Measurements from ENCODE around the gene WNT1. TPM values are rescaled to one million over a fixed set of nuclear protein-coding genes. Genes with fewer than 3 reads are reported as not detected.

The WNT1 gene
- polyA plus RNA-seq, 1 donor from 2014 or later = not detected

GRCh38 chr12:49027846-49028555 is 49.9 kb downstream of the WNT1 start (continued):
- no peak for TF ChIP-seq POLR2AphosphoS5 (IDR thresholded peaks at IDR 0.05)

GRCh38 chr12:49028666-49029275 is 50.6 kb downstream of the WNT1 start:
- H3K79me2 ChIP-seq (replicated peaks; ENCODE audit: insufficient read depth, low read length) = no peaks in the 10 kb centered on the region
- H3K9me3 ChIP-seq (ENCODE audit: low read length) = no peaks in the 10 kb centered on the region
- H3K27me3 ChIP-seq (ENCODE audit: insufficient read depth, low read depth, low read length) = no peaks in the 10 kb centered on the region
- no peaks in the 10 kb centered on the region for H3K36me3 ChIP-seq (ENCODE audit: insufficient read depth, low read length)
- no peak overlapping the region for H3K4me3 ChIP-seq (ENCODE audit: low read length)
- H3F3A ChIP-seq (ENCODE audit: insufficient read depth, low read length, poor library complexity, severe bottlenecking) = no peaks in the 10 kb centered on the region
- no peak for TF ChIP-seq POLR2AphosphoS5 (IDR thresholded peaks at IDR 0.05)
- H3K9ac ChIP-seq (ENCODE audit: low read length) = no peak overlapping the region
- no peaks in the 10 kb centered on the region for H4K20me1 ChIP-seq (ENCODE audit: insufficient read depth)
- no peak overlapping the region for H3K27ac ChIP-seq (ENCODE audit: low read length)
- no peak overlapping the region for H2AFZ ChIP-seq (ENCODE audit: low read depth, low read length)
- no peaks in the 10 kb centered on the region for H3K9me2 ChIP-seq (ENCODE audit: insufficient read depth, low read length)
- no peak overlapping the region for H3K4me2 ChIP-seq (ENCODE audit: low read length)

- Histone ChIP-seq H3K9me3 (ENCODE audit: low read length) (no peaks in the 10 kb centered on the region), H3K36me3 (ENCODE audit: insufficient read depth, low read length) (no peaks in the 10 kb centered on the region), H4K20me1 (ENCODE audit: insufficient read depth) (no peaks in the 10 kb centered on the region), H3K4me2 (ENCODE audit: low read length) (no peak overlapping the region), H3K9ac (ENCODE audit: low read length) (no peak overlapping the region), H3F3A (ENCODE audit: insufficient read depth, low read length, poor library complexity, severe bottlenecking) (no peaks in the 10 kb centered on the region), H3K27me3 (ENCODE audit: insufficient read depth, low read depth, low read length) (no peaks in the 10 kb centered on the region), H2AFZ (ENCODE audit: low read depth, low read length) (no peak overlapping the region), H3K9me2 (ENCODE audit: insufficient read depth, low read length) (no peaks in the 10 kb centered on the region), H3K4me3 (ENCODE audit: low read length) (no peak overlapping the region), H3K79me2 (replicated peaks; ENCODE audit: insufficient read depth, low read length) (no peaks in the 10 kb centered on the region), H3K27ac (ENCODE audit: low read length) (no peak overlapping the region)
- no peak for TF ChIP-seq MXI1 (conservative IDR thresholded peaks at IDR 0.05; ENCODE audit: poor library complexity, severe bottlenecking)
- no peak for TF ChIP-seq CTCF (IDR thresholded peaks at IDR 0.05; ENCODE audit: poor library complexity, severe bottlenecking)
Measured at GRCh38 chr12:49030119-49030518, 52.0 kb downstream of the WNT1 start.

GRCh38 chr12:49030714-49031572 is 52.8 kb downstream of the WNT1 start:
- Histone ChIP-seq H4K20me1 (ENCODE audit: insufficient read depth) (no peaks in the 10 kb centered on the region), H3K4me3 (ENCODE audit: low read length) (no peak overlapping the region), H3K4me2 (ENCODE audit: low read length) (no peak overlapping the region), H3K27ac (ENCODE audit: low read length) (no peak overlapping the region), H3K9ac (ENCODE audit: low read length) (no peak overlapping the region), H3K79me2 (replicated peaks; ENCODE audit: insufficient read depth, low read length) (no peaks in the 10 kb centered on the region), H3F3A (ENCODE audit: insufficient read depth, low read length, poor library complexity, severe bottlenecking) (no peaks in the 10 kb centered on the region), H2AFZ (ENCODE audit: low read depth, low read length) (no peak overlapping the region), H3K9me2 (ENCODE audit: insufficient read depth, low read length) (no peaks in the 10 kb centered on the region), H3K27me3 (ENCODE audit: insufficient read depth, low read depth, low read length) (no peaks in the 10 kb centered on the region), H3K9me3 (ENCODE audit: low read length) (no peaks in the 10 kb centered on the region), H3K36me3 (ENCODE audit: insufficient read depth, low read length) (no peaks in the 10 kb centered on the region)
- TF ChIP-seq EZH2 (IDR thresholded peaks at IDR 0.05; ENCODE audit: borderline replicate concordance, insufficient read depth, low read length, poor library complexity, severe bottlenecking) (no peak), REST (IDR thresholded peaks at IDR 0.05; ENCODE audit: borderline replicate concordance) (no peak), POLR2AphosphoS5 (IDR thresholded peaks at IDR 0.05) (no peak), EP300 (conservative IDR thresholded peaks at IDR 0.05; ENCODE audit: poor library complexity, severe bottlenecking) (no peak), RAD21 (conservative IDR thresholded peaks at IDR 0.05) (no peak), TAF1 (IDR thresholded peaks at IDR 0.05; ENCODE audit: low read depth) (no peak), SMC3 (conservative IDR thresholded peaks at IDR 0.05; ENCODE audit: poor library complexity) (no peak), MXI1 (conservative IDR thresholded peaks at IDR 0.05; ENCODE audit: poor library complexity, severe bottlenecking) (no peak), CTCF (IDR thresholded peaks at IDR 0.05; ENCODE audit: poor library complexity, severe bottlenecking) (no peak)
